CD4-positive, CD25-positive, alpha-beta regulatory T cell (primary cell): Measurements from ENCODE around the gene TMEM131. TPM values are rescaled to one million over a fixed set of nuclear protein-coding genes. Genes with fewer than 3 reads are reported as not detected.
A peak's percentile ranks its signal among the peaks of the same experiment; 100 is the strongest.

ENCODE experiments used
- ATAC-seq, 2 donors: fragments of 150-1000 bp; cut with Tn5 transposase; one replicate each; pipeline ENCODE4 v1.10.0; 2021; ENCODE audit warnings: low read depth in 2 of 2, moderate number of reproducible peaks in 2 of 2, moderate library complexity in 1 of 2
- DNase-seq, 3 donors: peaks; one replicate each; pipeline versions ENCODE4 v3.0.0 to v3.0.0-alpha.2; 2012 to 2022; ENCODE audit warnings: mixed read lengths in 1 of 3
- H3K27ac ChIP-seq: one replicate; pipeline ENCODE4 v1.7.0; 2013; ENCODE audit warnings: mild to moderate bottlenecking, low read length; ENCODE audit not compliant: insufficient read depth, poor library complexity, severe bottlenecking
- H3K27me3 ChIP-seq: one replicate; pipeline ENCODE4 v1.7.0; 2013; ENCODE audit warnings: low read length; ENCODE audit not compliant: control insufficient read depth, insufficient read depth
- H3K36me3 ChIP-seq: one replicate; pipeline ENCODE4 v1.7.0; 2013; ENCODE audit warnings: mild to moderate bottlenecking, low read length, moderate library complexity; ENCODE audit not compliant: control insufficient read depth, insufficient read depth
- H3K4me1 ChIP-seq: 2 replicates; pipeline ENCODE4 v1.7.0; 2013; ENCODE audit warnings: mild to moderate bottlenecking, low read length; ENCODE audit not compliant: insufficient read depth, control insufficient read depth, poor library complexity, severe bottlenecking
- H3K4me3 ChIP-seq: one replicate; pipeline ENCODE4 v1.7.0; 2013; ENCODE audit warnings: low read depth, mild to moderate bottlenecking, low read length, moderate library complexity
- H3K9me3 ChIP-seq, 2 experiments: 1 replicate in 1 of 2; 2 replicates in 1 of 2; pipeline ENCODE4 v1.7.0; 2013; ENCODE audit warnings: low read length in 2 of 2, mild to moderate bottlenecking in 1 of 2, moderate library complexity in 1 of 2; ENCODE audit not compliant: control insufficient read depth in 2 of 2
- H3K27ac Mint-ChIP-seq, 3 donors: one replicate each; pipeline ENCODE4 v1.8.0; 2020 to 2022; ENCODE audit warnings: mild to moderate bottlenecking in 3 of 3, mixed read lengths in 3 of 3, moderate library complexity in 2 of 3
- H3K27me3 Mint-ChIP-seq: one replicate; pipeline ENCODE4 v1.8.0; 2022; ENCODE audit warnings: mild to moderate bottlenecking, mixed read lengths
- H3K36me3 Mint-ChIP-seq: one replicate; pipeline ENCODE4 v1.8.0; 2020; ENCODE audit warnings: mixed read lengths
- H3K4me1 Mint-ChIP-seq, 4 donors: one replicate each; pipeline ENCODE4 v1.8.0; 2020 to 2022; ENCODE audit warnings: mixed read lengths in 4 of 4, mild to moderate bottlenecking in 1 of 4
- H3K4me3 Mint-ChIP-seq, 4 donors: one replicate each; pipeline ENCODE4 v1.8.0; 2020 to 2022; ENCODE audit warnings: mild to moderate bottlenecking in 4 of 4, mixed read lengths in 4 of 4, moderate library complexity in 3 of 4
- H3K9me3 Mint-ChIP-seq, 7 donors: one replicate each; pipeline ENCODE4 v1.8.0; 2020 to 2022; ENCODE audit warnings: mixed read lengths in 7 of 7, mild to moderate bottlenecking in 3 of 7, moderate library complexity in 2 of 7
- polyA plus RNA-seq, 4 donors: library from polyadenylated mRNA; unstranded; fragments of 300-500 nt; fragmentation: Illumina TruSeq; gene quantifications; one replicate each; pipeline ENCODE4 v1.2.3, GENCODE V29; 2021
- total RNA-seq: library from RNA; stranded (reverse); gene quantifications from one replicate; pipeline ENCODE4 v1.2.3, GENCODE V29; 2022

TMEM131 gene
- total and polyA plus RNA-seq, 5 donors from 2014 or later, result 6.7 to 34.1 (median 8.0) TPM

DNA sequence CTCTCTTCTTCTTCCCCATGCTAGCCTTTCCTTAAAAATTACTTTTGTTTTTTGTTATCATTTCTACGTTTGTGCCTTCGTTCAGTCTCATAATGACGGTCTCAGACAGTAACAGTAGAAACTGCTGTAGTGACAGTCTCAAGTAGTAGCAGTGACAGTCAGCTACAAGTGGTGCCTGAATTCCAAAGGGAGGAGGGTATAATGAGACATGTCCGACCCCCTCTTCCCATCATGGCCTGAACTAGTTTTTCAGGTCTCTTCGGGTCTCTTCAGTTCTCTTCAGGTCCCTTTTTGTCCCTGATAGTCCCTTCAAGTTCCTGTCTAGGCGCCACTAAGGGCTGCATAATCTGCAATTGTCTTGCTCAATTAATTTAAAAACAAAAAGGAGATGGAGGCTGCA lies 12.6 kb downstream of the TMEM131 start:
- Histone ChIP-seq H3K36me3 (peaks cover 2% of the 10 kb centered on the region), H3K4me1 (peaks cover 4% of the 10 kb centered on the region), H3K9me3 (peaks cover 3 to 9% of the 10 kb centered on the region in 2 experiments), H3K4me3 (no peak overlapping the region), H3K27me3 (no peaks in the 10 kb centered on the region), H3K27ac (no peak overlapping the region)
- Mint-ChIP-seq H3K4me3 (no peak overlapping the region), H3K9me3 (peaks cover 0 to 9% (median 5%) of the 10 kb centered on the region in 7 donors), H3K4me1 (peaks cover 24 to 58% (median 43%) of the 10 kb centered on the region in 4 donors), H3K27me3 (no peaks in the 10 kb centered on the region), H3K36me3 (peaks cover 28% of the 10 kb centered on the region), H3K27ac (peak overlapping the region in 1 of 3 donors; percentile 35)
- DNase-seq (no peak), ATAC-seq (no peak)

GRCh38 chr2:97982621-97983020 lies 13.1 kb downstream of the TMEM131 start:
- H3K9me3 Mint-ChIP-seq, result peaks cover 0 to 9% (median 3%) of the 10 kb centered on the region in 7 donors
- H3K27me3 Mint-ChIP-seq, result no peaks in the 10 kb centered on the region
- no peak for ATAC-seq
- H3K36me3 Mint-ChIP-seq, result peaks cover 28% of the 10 kb centered on the region
- no peak overlapping the region for H3K4me3 ChIP-seq
- H3K9me3 ChIP-seq, result peaks cover 3 to 9% of the 10 kb centered on the region in 2 experiments
- H3K4me3 Mint-ChIP-seq, result no peak overlapping the region
- H3K27ac Mint-ChIP-seq, result peak overlapping the region in 1 of 3 donors; percentile 35
- H3K27me3 ChIP-seq, result no peaks in the 10 kb centered on the region
- H3K4me1 ChIP-seq, result peaks cover 4% of the 10 kb centered on the region
- H3K4me1 Mint-ChIP-seq, result peaks cover 24 to 56% (median 40%) of the 10 kb centered on the region in 4 donors
- H3K36me3 ChIP-seq, result peaks cover 2% of the 10 kb centered on the region
- no peak for DNase-seq
- no peak overlapping the region for H3K27ac ChIP-seq

- Mint-ChIP-seq H3K27me3 (no peaks in the 10 kb centered on the region), H3K4me1 (peaks cover 24 to 60% (median 41%) of the 10 kb centered on the region in 4 donors), H3K9me3 (peaks cover 0 to 9% (median 5%) of the 10 kb centered on the region in 7 donors), H3K4me3 (no peak overlapping the region), H3K27ac (no peak overlapping the region), H3K36me3 (peaks cover 27% of the 10 kb centered on the region)
- peaks cover 3 to 9% of the 10 kb centered on the region in 2 experiments for H3K9me3 ChIP-seq
- H3K4me3 ChIP-seq, result no peak overlapping the region
- peaks cover 4% of the 10 kb centered on the region for H3K4me1 ChIP-seq
- no peak overlapping the region for H3K27ac ChIP-seq
- H3K27me3 ChIP-seq, result no peaks in the 10 kb centered on the region
- H3K36me3 ChIP-seq, result peaks cover 2% of the 10 kb centered on the region
- ATAC-seq (no peak), DNase-seq (no peak)
Measured at GRCh38 chr2:97981961-97982360, 13.8 kb downstream of the TMEM131 start.

- H3K4me1 ChIP-seq, result peaks cover 4% of the 10 kb centered on the region
- Mint-ChIP-seq H3K4me1 (peaks cover 10 to 50% (median 43%) of the 10 kb centered on the region in 4 donors), H3K36me3 (peaks cover 20% of the 10 kb centered on the region), H3K27me3 (no peaks in the 10 kb centered on the region), H3K9me3 (peaks cover 0 to 15% (median 6%) of the 10 kb centered on the region in 7 donors), H3K4me3 (no peak overlapping the region), H3K27ac (no peak overlapping the region)
- H3K36me3 ChIP-seq, result peaks cover 2% of the 10 kb centered on the region
- DNase-seq, result no peak
- no peak for ATAC-seq
- no peak overlapping the region for H3K27ac ChIP-seq
- no peaks in the 10 kb centered on the region for H3K27me3 ChIP-seq
- H3K4me3 ChIP-seq, result no peak overlapping the region
- peaks cover 6 to 15% of the 10 kb centered on the region in 2 experiments for H3K9me3 ChIP-seq
Measured at GRCh38 chr2:97979904-97980303, 15.8 kb downstream of the TMEM131 start.

DNA sequence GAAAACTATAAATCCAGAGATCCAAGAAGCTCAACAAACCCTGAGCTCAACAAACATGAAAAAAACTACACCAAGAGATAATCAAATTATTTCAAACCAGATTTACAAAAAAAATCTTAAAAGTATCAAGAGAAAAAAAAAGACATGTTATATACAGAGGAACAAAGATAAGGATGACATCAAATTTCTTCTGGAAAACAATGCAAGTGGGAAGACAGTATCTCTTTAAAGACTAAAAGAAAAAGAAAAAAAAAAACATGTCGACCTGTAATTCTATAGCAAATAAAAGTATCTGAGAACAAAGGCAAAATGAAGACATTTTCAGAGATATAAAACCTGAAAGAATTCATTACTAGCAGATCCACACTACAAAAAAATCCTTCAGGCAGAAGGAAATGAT lies 21.3 kb downstream of the TMEM131 start:
- peaks cover 0 to 30% (median 8%) of the 10 kb centered on the region in 7 donors for H3K9me3 Mint-ChIP-seq
- H3K27ac Mint-ChIP-seq, result no peak overlapping the region

GRCh38 chr2:97970293-97971060 lies 25.3 kb downstream of the TMEM131 start:
- no peak for ATAC-seq
- H3K4me1 Mint-ChIP-seq, result peaks cover 28 to 67% (median 57%) of the 10 kb centered on the region in 4 donors

More for the DNA sequence above, 21.3 kb downstream of the TMEM131 start:
- DNase-seq, result no peak
- no peak for ATAC-seq
- Histone ChIP-seq H3K27ac (no peak overlapping the region), H3K4me1 (peaks cover 8% of the 10 kb centered on the region), H3K36me3 (peaks cover 4% of the 10 kb centered on the region), H3K4me3 (no peak overlapping the region), H3K9me3 (peaks cover 12 to 14% of the 10 kb centered on the region in 2 experiments), H3K27me3 (no peaks in the 10 kb centered on the region)
- peaks cover 24% of the 10 kb centered on the region for H3K36me3 Mint-ChIP-seq
- peaks cover 7 to 49% (median 39%) of the 10 kb centered on the region in 4 donors for H3K4me1 Mint-ChIP-seq
- no peak overlapping the region for H3K4me3 Mint-ChIP-seq
- H3K27me3 Mint-ChIP-seq, result no peaks in the 10 kb centered on the region

DNA sequence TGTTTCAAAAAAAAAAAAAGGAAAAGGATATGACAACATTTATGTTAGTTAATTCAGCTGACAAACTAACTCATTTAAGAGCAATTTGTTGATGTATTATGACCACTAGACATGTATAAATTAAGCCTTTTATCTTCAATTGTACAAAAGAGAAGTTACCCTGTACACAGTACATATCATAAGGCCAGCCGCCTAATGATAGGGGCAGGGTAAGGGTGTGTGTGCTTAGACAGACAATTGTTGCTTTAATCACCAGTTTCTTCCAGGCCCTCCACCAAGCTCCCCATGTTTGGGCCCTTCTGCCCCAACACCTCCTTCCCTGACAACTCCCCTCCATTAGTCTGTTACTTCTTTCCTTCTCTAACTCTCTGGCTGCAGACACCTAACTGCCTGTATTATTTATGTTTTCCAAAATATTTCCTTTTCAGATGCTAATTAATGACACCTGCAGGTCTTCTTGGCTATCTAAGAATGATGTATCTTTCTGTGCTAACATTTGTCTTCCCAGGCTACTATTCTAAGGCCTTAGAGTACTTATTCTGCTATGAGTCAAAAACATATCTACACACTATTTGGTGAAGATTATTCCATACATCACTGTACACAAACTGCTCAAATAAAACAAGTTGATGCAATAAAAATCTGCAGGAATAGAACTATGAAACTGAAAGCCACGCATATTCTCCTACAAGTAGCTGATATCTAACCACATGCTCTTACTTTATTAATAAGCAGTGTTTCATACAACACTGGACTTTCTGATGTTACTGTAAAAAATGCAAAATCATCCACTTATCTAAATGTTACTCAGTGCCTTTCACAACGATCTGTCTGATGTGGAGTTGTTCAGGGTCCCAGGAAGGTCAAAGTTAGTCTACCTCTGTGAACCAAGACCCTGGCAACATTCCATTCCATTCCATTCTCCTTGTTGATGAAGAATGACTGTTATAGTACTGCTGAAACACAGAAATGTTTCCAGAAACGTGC lies 26.4 kb downstream of the TMEM131 start:
- no peak for DNase-seq
- peak overlapping the region in 1 of 4 donors; percentile 35 for H3K4me3 Mint-ChIP-seq
- H3K9me3 Mint-ChIP-seq, result peaks cover 0 to 13% (median 5%) of the 10 kb centered on the region in 7 donors

More at GRCh38 chr2:97970293-97971060, 25.3 kb downstream of the TMEM131 start:
- Histone ChIP-seq H3K36me3 (peaks cover 4% of the 10 kb centered on the region), H3K9me3 (peaks cover 5 to 10% of the 10 kb centered on the region in 2 experiments), H3K27ac (no peak overlapping the region), H3K4me3 (no peak overlapping the region), H3K4me1 (peaks cover 8% of the 10 kb centered on the region), H3K27me3 (no peaks in the 10 kb centered on the region)
- H3K36me3 Mint-ChIP-seq, result peaks cover 21% of the 10 kb centered on the region
- H3K27me3 Mint-ChIP-seq, result no peaks in the 10 kb centered on the region
- no peak overlapping the region for H3K27ac Mint-ChIP-seq
- H3K4me3 Mint-ChIP-seq, result peak overlapping the region in 1 of 4 donors; percentile 35
- DNase-seq, result no peak
- peaks cover 0 to 23% (median 4%) of the 10 kb centered on the region in 7 donors for H3K9me3 Mint-ChIP-seq

More for the DNA sequence above, 26.4 kb downstream of the TMEM131 start:
- Histone ChIP-seq H3K36me3 (peaks cover 4% of the 10 kb centered on the region), H3K27me3 (no peaks in the 10 kb centered on the region), H3K4me1 (peaks cover 8% of the 10 kb centered on the region), H3K4me3 (no peak overlapping the region), H3K27ac (no peak overlapping the region), H3K9me3 (peaks cover 0 to 3% of the 10 kb centered on the region in 2 experiments)
- peaks cover 20% of the 10 kb centered on the region for H3K36me3 Mint-ChIP-seq
- no peaks in the 10 kb centered on the region for H3K27me3 Mint-ChIP-seq
- H3K4me1 Mint-ChIP-seq, result peaks cover 28 to 77% (median 61%) of the 10 kb centered on the region in 4 donors
- peak overlapping the region in 1 of 3 donors; percentile 87 for H3K27ac Mint-ChIP-seq
- no peak for ATAC-seq
